DND-41 (cell line): Measurements from ENCODE around the gene KLRC1.

Experiments used
- ATAC-seq: fragments of 200-7000 bp; cut with Tn5 transposase; 3 replicates; pipeline ENCODE4 v1.9.1; 2021; ENCODE audit warnings: low read depth; ENCODE audit not compliant: insufficient read depth
- DNase-seq: peaks from one replicate; pipeline ENCODE4 v3.0.0-alpha.2; 2020
- H2AFZ ChIP-seq: 2 replicates; pipeline ENCODE4 v1.6.0; 2012; ENCODE audit warnings: low read depth, low read length
- H3K27ac ChIP-seq: 2 replicates; pipeline ENCODE4 v1.5.1; 2012; ENCODE audit warnings: low read length, inconsistent platforms
- H3K27me3 ChIP-seq: fragments of 200-600 bp; sonication (generic); 2 replicates; pipeline ENCODE4 v1.6.0; 2012; ENCODE audit warnings: low read length, mild to moderate bottlenecking, inconsistent platforms; ENCODE audit not compliant: insufficient read depth, poor library complexity
- H3K36me3 ChIP-seq: 2 replicates; pipeline ENCODE4 v1.5.1; 2012; ENCODE audit warnings: low read length, inconsistent platforms; ENCODE audit not compliant: insufficient read depth
- H3K4me1 ChIP-seq: 2 replicates; pipeline ENCODE4 v1.5.1; 2012; ENCODE audit warnings: mild to moderate bottlenecking, low read length; ENCODE audit not compliant: insufficient read depth
- H3K4me2 ChIP-seq: 2 replicates; pipeline ENCODE4 v1.6.0; 2012; ENCODE audit warnings: mild to moderate bottlenecking, moderate library complexity, low read length, inconsistent platforms; ENCODE audit not compliant: insufficient read depth
- H3K4me3 ChIP-seq, 2 experiments: fragments of 200-600 bp in 1 of 2; shearing (Covaris generic) in 1 of 2; 2 replicates each; pipeline ENCODE4 v1.5.1; 2012 to 2016; ENCODE audit warnings: inconsistent platforms in 2 of 2, low read length in 2 of 2, mild to moderate bottlenecking in 2 of 2, low read depth in 1 of 2, moderate library complexity in 1 of 2
- H3K79me2 ChIP-seq: 2 replicates; pipeline ENCODE4 v1.6.0; 2012; ENCODE audit warnings: low read length, inconsistent platforms; ENCODE audit not compliant: insufficient read depth
- H3K9ac ChIP-seq: 2 replicates; pipeline ENCODE4 v1.6.0; 2012; ENCODE audit warnings: low read depth, mild to moderate bottlenecking, inconsistent platforms, low read length, moderate library complexity
- H3K9me3 ChIP-seq: 2 replicates; pipeline ENCODE4 v1.5.1; 2012; ENCODE audit warnings: low read length, moderate library complexity, mild to moderate bottlenecking, inconsistent platforms; ENCODE audit not compliant: insufficient read depth, severe bottlenecking
- H4K20me1 ChIP-seq: 2 replicates; pipeline ENCODE4 v1.6.0; 2012; ENCODE audit warnings: low read length; ENCODE audit not compliant: insufficient read depth
- CTCF ChIP-seq: IDR thresholded peaks from 2 replicates; pipeline ENCODE4 v1.5.1; 2012; ENCODE audit warnings: borderline replicate concordance, low read length, moderate library complexity, mild to moderate bottlenecking; ENCODE audit not compliant: poor library complexity, severe bottlenecking; ENCODE audit errors: extremely low read depth
- EZH2 ChIP-seq: IDR thresholded peaks from 3 replicates; pipeline ENCODE4 v1.6.1; 2012; ENCODE audit warnings: borderline replicate concordance, low read depth, mild to moderate bottlenecking, moderate library complexity, low read length, inconsistent platforms; ENCODE audit not compliant: severe bottlenecking

KLRC1 gene

GRCh38 chr12:10408842-10409241, 44.3 kb downstream of the KLRC1 start:
- H3K36me3 ChIP-seq = no peaks in the 10 kb centered on the region
- H2AFZ ChIP-seq = no peak overlapping the region
- H3K4me1 ChIP-seq = no peaks in the 10 kb centered on the region
- H3K79me2 ChIP-seq = no peaks in the 10 kb centered on the region
- H3K4me3 ChIP-seq = no peak overlapping the region
- H3K9ac ChIP-seq = no peak overlapping the region
- no peak for DNase-seq
- TF ChIP-seq EZH2 = no peak
- TF ChIP-seq CTCF = no peak
- H4K20me1 ChIP-seq = no peaks in the 10 kb centered on the region
- no peak for ATAC-seq
- H3K27me3 ChIP-seq = no peaks in the 10 kb centered on the region
- no peaks in the 10 kb centered on the region for H3K9me3 ChIP-seq
- H3K4me2 ChIP-seq = no peak overlapping the region
- no peak overlapping the region for H3K27ac ChIP-seq

GRCh38 chr12:10406725-10407124, 46.5 kb downstream of the KLRC1 start:
- no peak for DNase-seq
- Histone ChIP-seq H3K36me3 (no peaks in the 10 kb centered on the region), H3K4me2 (no peak overlapping the region), H3K27me3 (no peaks in the 10 kb centered on the region), H3K27ac (no peak overlapping the region), H4K20me1 (no peaks in the 10 kb centered on the region), H3K9me3 (no peaks in the 10 kb centered on the region), H3K79me2 (no peaks in the 10 kb centered on the region), H3K4me3 (no peak overlapping the region), H3K9ac (no peak overlapping the region), H2AFZ (no peak overlapping the region), H3K4me1 (no peaks in the 10 kb centered on the region)
- ATAC-seq = no peak
- TF ChIP-seq CTCF = no peak
- TF ChIP-seq EZH2 = no peak

GRCh38 chr12:10405294-10405693, 47.9 kb downstream of the KLRC1 start:
- Histone ChIP-seq H3K4me3 (no peak overlapping the region), H4K20me1 (no peaks in the 10 kb centered on the region), H2AFZ (no peak overlapping the region), H3K79me2 (no peaks in the 10 kb centered on the region), H3K27ac (no peak overlapping the region), H3K9ac (no peak overlapping the region), H3K4me1 (no peaks in the 10 kb centered on the region), H3K27me3 (no peaks in the 10 kb centered on the region), H3K36me3 (no peaks in the 10 kb centered on the region), H3K9me3 (no peaks in the 10 kb centered on the region), H3K4me2 (no peak overlapping the region)
- TF ChIP-seq CTCF (no peak), EZH2 (no peak)
- ATAC-seq (no peak), DNase-seq (no peak)

GRCh38 chr12:10404798-10405197, 48.4 kb downstream of the KLRC1 start:
- no peaks in the 10 kb centered on the region for H3K9me3 ChIP-seq
- H3K4me1 ChIP-seq = no peaks in the 10 kb centered on the region
- H3K9ac ChIP-seq = no peak overlapping the region
- H3K79me2 ChIP-seq = no peaks in the 10 kb centered on the region
- H2AFZ ChIP-seq = no peak overlapping the region
- ATAC-seq (no peak), DNase-seq (no peak)
- H3K36me3 ChIP-seq = no peaks in the 10 kb centered on the region
- H4K20me1 ChIP-seq = no peaks in the 10 kb centered on the region
- H3K27me3 ChIP-seq = no peaks in the 10 kb centered on the region
- TF ChIP-seq EZH2 (no peak), CTCF (no peak)
- no peak overlapping the region for H3K27ac ChIP-seq
- H3K4me2 ChIP-seq = no peak overlapping the region
- H3K4me3 ChIP-seq = no peak overlapping the region
